Esophagus muscularis mucosa (tissue), 4 donors: ENCODE measurements around the gene SEMA6A.

ENCODE experiments used
- CTCF ChIP-seq, 3 experiments: fragments of 200-600 bp in 2 of 3; fragments of 450-650 bp in 1 of 3; sonication (generic) in 2 of 3; IDR thresholded peaks; one replicate each; pipeline ENCODE4 v1.5.1; 2017 to 2019; ENCODE audit warnings: antibody characterized with exemption in 3 of 3, mild to moderate bottlenecking in 2 of 3, moderate library complexity in 1 of 3
- EP300 ChIP-seq: sonication (generic); formaldehyde crosslinking; IDR thresholded peaks from one replicate; pipeline ENCODE4 v1.6.1; 2017; ENCODE audit warnings: antibody characterized with exemption
- POLR2A ChIP-seq: fragments of 450-650 bp; IDR thresholded peaks from one replicate; pipeline ENCODE4 v1.6.1; 2017; ENCODE audit warnings: antibody characterized with exemption, moderate library complexity, mild to moderate bottlenecking, low read depth
- POLR2AphosphoS5 ChIP-seq, 2 donors: sonication (generic); formaldehyde crosslinking; IDR thresholded peaks; one replicate each; pipeline ENCODE4 v1.6.1; 2017; ENCODE audit warnings: antibody characterized with exemption in 2 of 2

GRCh38 chr5:116520771-116521170 lies 53.9 kb downstream of the SEMA6A start:
- no peak for TF ChIP-seq CTCF (IDR thresholded peaks at IDR 0.05)
- TF ChIP-seq POLR2A = no peak
- no peak for TF ChIP-seq POLR2AphosphoS5 (IDR thresholded peaks at IDR 0.05)
- TF ChIP-seq EP300 = no peak
